Cerebellar nuclear complex (tissue), 1 donor: ENCODE data around the gene AFF3.

ENCODE experiments used
- DNase-seq, 2 experiments: peaks; one replicate each; lab custom pipeline; 2025; lab: John Stamatoyannopoulos, UW

AFF3 gene

DNA sequence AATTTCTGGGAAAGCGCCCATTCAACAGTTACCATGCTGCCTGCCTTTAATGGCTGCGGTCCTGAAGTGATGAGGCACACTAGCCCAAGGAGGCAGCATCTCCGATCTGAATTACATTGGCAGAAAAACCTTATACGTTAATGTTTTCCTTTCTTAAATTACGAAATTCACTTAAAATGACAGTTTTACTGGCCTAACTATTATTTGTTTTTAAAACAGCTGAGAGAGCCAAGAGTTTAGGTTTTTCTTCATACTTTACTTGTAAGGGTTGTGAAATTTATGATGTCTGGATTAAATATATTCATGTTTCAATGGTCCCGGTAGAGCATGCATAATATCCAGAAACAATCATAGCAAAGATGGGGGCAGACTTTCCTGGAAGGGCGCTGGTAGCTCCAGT, 537.4 kb downstream of the AFF3 start:
- DNase-seq = no peak

DNA sequence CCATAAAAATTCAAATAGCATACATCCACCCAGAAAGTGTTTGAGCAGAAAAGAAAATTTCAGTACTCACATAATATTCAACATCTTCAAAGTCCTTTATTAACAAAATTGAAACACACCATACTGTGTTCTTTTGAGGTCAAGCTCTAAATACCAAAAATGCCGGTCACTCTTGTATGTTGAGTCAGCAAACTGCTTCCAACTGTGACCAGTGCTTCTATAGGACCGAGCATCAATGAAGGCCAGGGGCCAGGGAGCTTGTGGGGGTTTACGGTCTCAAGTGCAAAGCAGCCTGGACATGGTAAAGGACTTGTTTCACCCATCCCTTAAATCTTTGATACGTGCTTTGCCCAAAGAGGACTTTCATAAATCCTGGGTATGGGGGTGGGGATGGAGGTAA, 539.9 kb downstream of the AFF3 start:
- no peak for DNase-seq

DNA sequence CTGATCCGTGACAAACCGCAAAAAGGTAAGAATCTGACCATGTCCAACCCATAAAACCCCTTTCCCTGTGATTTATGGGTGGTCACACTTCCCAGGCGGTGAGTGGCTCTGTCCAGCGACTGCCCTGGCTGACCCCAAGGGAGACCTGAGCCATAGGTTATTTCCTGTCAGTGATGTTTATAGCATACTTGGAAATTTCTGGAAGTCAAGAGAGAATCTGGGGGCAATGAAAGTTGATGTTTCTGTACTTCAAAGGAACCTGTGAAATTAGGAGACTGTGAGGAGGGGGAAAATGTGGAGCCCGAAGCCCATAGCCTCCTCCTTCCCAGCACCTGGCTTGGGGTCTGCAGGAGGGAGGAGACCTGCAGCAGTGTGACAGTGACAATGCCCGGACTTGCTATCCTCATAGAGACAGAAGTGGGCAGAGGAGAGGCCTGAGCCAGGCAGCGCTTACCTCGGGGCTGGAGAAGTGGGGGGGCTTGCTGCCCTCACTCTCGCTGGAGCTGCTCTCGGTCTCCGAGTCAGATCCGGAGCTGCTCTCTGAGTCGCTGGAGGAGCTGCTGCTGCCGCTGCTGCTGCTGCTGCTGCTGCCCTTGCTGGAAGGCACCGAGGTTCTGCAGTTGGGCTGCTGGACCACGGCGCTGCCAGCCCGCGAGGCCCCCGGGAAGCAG, 541.3 kb downstream of the AFF3 start:
- DNase-seq = no peak

DNA sequence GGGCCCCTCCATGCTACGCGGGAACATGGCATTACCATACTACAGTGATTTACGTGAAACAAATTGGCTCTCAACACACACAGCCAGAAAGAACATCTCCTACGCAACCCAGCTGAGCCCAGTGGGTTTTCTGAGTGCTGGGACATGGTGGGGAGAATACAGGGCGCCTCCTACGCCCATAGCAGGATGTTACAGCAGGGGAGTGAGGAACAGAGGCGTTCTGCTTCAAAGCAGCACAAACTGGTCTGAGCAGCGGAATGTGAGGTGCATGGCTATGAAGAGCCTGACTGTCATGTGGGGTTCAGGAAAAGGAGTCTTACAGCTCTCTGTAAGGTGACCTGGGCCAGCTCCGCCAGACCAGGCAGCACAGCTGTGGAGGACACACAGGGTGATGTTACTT, 543.9 kb downstream of the AFF3 start:
- DNase-seq = no peak

DNA sequence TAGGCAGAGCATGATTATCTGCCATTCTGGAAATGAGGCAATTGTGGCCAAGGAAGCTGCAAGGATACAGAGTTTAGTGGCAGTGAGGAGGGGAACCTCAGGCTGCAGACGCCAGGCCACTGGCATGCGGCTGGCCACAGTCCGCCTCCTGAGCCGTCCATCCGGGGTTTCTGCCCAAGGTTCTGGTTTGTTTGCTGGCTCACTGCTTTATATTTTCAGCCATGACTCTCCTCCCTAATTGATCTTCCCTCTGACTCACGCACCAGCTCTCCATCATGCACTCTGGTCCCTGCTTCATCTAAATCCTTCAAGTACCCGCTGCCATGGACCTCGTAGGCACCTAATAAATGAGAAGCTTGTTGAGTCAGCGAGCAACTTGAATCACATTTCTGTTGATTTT, 544.8 kb downstream of the AFF3 start:
- DNase-seq = no peak

DNA sequence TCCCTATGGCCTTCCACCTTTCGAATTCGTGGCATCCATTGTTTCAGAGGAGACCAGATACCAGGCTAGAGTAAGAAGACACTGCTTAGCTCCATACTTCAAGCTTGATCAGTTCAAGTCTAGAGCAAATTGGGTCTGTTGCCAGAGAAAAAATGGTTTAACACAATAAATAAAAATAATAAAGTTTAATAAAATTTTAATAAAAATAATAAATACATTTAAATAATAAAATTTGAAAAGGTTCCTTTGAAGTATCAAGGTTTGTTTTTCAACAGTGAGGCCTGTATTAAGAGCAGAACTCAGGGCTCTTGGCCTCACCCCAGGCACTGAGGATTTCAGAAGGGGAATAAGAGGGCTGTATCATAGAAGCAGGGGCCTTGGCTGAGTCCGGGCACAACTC, 547.0 kb downstream of the AFF3 start:
- DNase-seq = no peak

DNA sequence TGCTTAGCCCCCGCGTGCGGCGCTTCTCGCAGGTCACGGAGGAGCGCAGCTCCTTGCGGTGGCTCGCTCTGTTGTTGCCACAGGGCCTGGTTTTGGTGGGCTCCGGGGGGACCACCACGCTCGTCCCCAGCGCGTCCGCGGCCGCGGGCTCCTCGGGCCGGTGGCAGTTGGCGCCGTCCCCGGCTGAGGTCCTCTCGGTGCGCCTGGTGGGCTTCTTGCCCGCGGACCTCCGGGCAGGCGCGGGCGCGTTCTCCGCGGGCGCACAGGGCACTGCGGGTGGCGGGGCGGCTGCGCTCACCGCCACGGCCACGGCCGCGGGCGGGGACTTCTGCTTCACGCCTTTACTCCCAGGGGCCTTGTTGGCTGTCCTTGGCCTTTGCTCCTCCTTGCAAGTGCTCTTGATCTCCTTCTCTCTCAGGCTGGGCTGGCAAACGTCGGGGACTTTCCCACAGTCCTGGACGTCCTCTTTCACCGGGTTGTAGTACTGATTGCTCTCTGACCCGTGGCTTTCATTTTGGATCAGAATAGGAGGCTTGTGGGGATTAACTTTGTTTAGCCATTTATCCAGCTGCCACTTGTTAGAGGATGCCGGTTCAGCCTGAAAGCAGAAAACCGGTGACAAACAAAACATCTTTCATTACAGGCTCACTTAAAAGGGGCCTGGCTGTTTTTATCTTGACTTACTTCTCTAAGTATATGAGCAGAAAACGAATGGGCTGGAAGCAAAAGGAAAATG, 548.5 kb downstream of the AFF3 start:
- no peak for DNase-seq

DNA sequence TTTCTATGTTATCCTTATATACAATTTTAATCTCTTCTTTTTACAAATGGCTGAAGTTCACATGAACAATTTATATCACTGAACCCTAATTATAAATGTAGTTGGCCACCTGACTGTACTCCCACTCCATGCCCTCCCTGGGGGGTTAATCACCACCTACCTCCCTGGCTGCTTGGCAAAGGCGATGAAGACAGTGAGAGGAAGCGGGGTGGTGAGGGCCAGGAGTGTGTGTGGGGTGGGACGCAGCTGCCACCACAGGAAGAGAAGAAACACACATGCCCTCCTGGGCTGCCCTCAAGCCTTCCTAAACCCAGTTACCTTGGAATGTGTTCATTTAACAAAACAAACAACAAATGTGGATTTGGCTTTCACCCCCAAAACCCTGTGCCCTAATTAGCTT, 565.6 kb downstream of the AFF3 start:
- DNase-seq = no peak

DNA sequence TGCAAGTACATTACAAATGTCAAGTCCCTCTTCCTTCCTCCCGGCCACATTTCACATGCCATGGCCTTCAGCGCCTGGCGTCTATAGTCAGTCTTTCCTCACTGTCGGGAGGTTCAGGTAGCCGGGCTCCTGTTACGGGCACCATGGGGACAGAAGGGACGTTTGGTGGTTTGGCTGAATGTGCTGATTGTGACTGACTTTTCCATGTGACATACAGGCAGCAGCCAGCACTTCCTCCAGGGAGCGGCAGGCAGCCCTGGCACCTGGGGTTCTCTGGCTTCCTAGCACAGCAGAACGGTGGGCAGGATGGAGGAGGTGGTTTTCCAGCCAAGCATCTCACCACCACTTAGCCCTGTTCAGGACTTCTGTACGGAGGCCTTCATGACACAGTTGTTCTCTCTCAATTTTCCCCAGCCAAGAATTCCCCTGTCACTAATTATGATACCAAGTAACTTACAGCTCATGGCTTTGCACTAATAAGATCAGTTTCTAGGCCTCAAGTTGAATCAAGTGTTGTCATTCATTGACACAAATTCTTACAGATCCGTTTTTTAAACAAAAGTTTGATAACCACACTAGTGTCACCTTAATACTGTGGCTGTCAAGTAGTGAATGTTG, 568.6 kb downstream of the AFF3 start:
- DNase-seq = peak; percentile 17 to 90

DNA sequence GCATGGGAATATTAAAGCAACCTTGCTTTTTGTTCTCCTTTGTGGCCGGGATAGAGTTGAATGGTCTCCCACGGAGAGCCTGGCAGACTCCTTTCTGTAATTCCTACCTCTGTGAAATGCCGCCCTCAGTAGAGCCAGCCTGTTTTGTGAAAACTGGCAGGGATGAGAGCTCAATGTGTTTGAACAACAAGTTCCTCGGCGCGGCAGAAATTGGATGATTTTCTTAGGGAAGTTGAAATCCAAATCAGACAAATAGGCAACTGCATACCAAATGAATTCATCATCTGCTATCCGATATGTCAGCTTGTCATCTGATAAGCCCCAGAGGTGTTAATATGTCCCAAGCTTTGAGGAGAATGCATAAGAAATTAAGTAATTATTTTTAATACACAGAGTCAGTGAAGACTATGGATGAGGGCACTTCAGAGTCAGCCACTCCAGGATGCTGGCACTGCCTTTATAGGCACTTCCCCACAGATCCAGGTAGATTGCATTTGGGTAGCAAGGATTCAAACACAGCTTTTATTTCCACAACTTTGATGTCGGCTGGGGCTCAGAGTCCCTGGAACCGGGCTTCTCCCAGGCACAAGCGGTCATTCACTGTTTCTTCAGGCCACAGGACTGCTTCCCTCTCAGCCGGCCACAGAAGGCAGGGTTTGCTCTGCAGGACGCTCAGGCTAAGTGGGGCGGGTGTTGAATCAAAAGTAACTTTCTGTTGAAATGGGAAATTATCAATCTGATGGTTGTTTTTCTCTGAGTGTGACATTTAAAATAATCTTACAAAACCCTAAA, 569.8 kb downstream of the AFF3 start:
- peak; percentile 24 to 90 for DNase-seq

DNA sequence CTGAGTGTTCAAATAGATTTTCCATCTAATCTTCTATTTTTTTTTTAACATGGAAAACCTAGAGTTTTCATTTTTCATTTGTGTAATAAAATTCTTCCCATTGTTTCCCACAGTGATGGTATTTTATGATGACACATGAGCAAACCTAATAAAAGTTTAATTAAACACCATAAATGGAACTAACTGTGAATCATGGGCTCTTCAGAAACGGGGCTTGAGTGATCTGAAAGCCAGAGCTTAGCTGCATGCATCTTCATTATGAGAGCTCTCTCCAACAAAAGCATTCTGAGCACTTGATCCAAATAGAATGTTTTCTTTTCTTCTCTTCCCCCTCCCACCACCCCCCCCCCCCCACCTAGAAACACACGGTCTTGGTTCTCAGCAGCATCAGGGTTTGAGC, 570.4 kb downstream of the AFF3 start:
- no peak for DNase-seq

DNA sequence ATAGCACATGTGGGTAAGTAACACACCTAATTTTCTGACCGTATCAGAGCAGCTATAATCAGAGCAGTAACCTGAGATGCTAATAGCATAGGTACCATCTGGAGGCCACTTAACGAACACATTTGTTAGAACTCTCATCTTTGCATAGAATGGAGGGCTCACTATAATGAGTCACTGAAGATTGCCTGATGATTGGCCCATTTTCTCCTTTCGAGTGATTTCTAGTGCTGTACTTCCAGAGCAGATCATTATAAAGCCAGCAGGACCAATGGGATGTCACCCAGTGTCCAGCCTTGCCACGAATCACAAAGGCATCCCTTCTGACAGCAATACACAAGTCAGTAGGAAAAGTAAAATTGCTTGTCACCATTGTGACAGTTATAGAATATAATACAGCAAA, 570.9 kb downstream of the AFF3 start:
- DNase-seq = no peak

DNA sequence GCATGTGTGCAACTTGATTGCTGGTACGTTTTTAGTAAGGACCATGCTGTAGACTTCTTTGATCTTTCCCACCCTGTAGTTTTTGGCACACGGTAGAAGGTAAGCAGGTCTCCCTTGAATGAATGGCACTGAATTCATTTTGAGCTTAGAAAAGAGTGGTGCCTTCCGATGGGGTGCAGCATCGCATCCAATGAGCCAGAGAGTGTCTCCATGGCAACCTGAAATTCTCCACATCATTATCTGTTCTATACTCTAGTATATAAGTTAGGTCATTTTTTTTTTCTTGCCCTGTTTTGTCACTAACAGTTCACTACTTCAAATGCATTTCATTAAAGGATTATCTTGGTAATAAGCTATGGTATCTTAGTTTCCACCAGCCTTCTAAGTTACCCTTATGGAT, 571.4 kb downstream of the AFF3 start:
- DNase-seq = no peak

DNA sequence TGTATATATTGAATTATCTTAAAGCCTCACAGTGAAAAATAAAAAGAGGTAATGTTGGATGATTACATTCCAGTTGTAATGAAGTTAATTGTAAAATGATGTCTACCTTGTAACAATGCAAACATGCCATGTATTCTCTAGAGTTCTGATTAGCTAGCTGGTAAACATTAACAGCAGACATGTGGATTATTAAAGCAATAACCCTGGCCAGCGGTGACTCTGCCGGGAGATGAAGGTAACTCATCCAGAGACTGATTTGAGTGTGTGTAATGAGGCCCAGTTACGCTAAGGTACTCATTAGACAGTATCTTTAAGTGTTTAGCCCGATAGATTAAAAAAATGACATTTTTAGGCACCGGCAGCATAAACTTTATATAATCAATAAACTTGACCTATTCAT, 573.0 kb downstream of the AFF3 start:
- no peak for DNase-seq

DNA sequence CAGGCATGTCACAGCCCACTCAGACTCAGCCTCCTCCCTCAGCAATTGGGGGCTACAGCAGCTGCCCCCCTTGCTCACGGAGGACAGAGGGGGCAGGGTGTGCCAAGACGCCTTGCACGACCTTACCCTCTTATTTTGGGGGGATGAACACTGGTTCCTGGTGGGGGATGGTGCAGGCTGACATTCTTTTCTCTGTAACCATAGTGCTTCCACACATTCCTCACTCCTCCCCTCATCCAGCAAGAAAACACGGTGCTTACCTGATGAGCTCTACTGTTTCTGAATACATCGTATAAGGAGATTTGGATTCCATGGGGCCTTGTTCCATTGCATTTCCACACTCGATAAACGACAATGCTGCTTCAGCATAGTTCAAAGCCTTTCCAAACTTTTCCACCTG, 577.2 kb downstream of the AFF3 start:
- no peak for DNase-seq

DNA sequence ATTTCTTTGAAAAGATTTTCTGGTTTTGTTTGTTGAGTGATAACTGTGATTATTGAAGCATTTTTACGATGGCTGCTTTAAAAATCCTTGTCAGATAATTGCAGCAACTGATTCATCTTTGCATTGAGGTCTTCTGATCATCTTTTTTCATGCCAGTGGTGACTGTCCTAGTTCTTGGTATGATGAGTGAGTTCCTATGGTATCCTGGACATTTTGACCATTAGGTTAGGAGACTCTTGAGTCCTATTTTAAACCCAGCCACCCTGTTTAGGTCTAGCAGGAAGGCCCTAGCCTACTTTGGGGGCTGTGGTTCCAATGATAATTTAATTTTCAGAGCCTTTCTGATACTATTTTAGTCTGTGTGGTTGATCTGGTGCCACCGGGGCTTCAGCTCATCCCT, 579.9 kb downstream of the AFF3 start:
- DNase-seq = no peak

DNA sequence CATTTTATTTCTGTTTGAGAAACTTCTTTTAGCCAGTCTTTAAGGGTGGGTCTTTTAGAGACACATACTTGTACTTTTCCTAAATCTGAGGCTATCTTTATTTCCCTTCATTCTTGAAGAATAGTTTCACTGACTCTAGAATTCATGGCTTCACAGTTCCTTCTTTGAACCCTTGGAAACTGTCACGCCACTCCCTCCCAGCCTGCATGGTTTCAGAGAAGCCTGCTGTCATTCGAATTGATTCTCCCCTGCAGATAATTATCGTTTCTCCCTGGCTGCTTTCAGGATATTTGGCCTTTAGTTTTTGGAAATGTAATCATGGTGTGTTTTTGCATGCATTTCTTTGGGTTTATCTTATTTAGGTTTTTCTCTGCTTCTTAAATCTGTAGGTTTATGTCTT, 580.6 kb downstream of the AFF3 start:
- no peak for DNase-seq

DNA sequence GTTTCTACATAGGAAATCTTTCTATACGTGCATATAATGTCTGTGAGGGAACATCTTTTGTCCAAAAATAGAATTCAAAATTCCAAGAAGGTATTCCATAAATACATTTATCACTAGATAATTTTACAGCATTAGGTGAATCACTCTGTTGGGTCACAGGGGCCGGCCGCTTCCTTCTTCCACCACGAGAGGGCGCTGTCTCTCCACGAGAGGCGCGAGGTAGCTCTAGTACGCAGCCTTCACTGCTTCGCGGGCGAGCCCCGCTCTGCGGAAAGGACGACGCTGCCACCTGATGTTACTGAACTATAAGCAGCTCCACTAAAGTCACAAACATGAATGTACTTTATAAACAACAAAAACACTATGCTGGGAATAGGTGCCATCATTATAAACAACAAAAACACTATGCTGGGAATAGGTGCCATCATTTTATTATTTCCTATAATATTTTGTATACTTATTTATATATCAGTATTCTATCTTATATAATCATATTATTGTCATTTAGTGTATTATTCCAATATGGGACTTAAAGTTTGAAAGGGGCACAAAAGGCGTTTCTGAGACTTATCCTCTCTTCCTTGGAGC, 583.2 kb downstream of the AFF3 start:
- DNase-seq = peak in 1 of 2 experiments; percentile 66

DNA sequence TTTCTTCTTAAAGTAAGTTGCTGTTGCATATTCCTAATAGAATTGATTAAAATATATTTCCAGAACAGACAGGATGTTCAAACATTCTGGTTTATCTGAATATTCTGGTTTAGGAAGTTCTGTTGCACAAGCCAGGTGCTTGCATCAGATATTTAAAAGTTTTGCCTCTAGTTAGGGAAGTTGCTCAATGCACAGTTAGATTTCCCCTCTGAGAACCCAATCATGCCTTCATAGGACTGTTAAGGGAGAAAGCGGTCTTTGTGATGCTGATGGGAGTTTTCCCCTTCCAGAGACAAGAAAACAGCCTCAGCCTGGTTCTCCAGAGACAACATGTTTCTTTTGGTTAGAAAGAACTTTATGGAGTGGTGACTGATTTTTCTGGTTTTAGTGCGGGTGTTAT, 587.0 kb downstream of the AFF3 start:
- DNase-seq = no peak

DNA sequence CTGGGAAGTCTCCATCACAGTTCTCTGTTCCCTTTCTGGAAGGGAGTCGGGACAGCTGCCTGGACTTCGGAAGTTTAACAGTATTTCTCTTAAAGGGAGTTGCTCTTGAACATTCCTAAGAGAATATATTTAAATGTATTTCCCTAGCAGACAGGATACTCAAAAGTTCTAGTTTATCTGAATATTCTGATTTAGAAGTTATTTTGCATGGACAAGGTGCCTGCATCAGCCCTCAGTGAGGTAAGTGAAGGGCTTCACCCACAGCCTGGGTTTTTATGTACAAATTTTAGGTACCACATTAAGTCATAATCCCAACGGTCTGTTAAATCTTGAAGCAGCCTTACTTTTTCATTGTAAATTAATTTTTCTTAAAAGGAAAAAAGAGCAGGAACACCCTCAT, 587.5 kb downstream of the AFF3 start:
- DNase-seq = no peak

DNA sequence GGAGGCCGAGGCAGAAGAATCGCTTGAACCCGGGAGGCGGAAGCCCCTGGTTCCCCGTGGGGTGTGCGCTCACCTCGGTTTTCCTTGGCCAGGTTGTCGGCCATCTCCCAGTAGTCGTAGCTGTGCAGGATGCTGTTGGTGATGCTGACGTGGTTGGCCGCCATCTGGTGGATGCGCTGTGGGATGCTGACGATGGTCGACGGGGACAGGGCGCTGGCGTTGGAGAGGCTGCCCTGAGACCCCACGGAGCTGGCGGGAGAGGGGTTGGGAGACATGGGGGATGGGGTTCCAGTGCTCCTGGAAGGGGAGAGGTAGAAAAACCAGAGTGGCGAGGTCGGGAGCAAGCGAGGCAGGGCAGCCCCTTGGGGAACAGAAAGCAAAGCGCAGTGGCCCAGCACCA, 588.2 kb downstream of the AFF3 start:
- no peak for DNase-seq

DNA sequence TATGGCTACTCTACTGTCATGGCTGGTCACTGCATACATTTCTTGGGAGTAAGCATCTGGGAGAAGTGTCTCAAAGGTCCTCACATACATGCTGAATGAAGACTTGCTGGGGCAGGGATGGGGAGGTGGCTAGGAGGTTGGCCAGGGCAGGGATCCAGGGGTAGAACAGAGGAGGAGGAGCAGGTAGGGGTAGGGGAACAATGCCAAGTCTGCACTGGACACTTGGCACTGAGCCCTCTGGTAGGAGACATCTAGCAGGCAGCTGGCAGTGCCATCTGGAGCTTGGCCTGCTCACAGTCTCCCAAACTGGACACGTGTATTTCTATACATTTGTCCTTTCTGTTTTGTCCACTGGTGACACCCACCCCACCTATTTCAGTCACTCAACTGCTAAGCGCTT, 589.9 kb downstream of the AFF3 start:
- no peak for DNase-seq
